ENCODE data around the gene TTC33. TPM values are rescaled to one million over a fixed set of nuclear protein-coding genes. Genes with fewer than 3 reads are reported as not detected.

Gene TTC33
- total RNA-seq, 1 experiment from 2014 or later = 12.6 TPM

DNA sequence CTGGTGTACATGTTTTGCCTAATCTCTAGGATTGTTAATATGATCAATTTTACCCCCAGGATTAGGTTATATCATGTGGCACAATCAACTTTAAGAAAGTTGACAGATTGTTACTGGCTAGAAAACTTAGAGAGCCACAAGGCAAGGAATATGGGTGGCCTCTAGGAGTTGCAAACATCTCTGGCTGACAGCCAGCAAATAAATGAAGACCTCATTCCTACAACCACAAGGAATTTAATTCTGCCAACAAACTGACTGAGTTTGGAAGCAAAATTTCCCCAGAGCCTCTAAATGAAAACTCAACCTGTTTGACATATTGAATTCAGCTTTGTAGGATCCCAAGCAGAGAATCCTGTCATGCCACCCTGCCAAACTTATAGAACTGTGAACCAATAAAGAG is 272.4 kb downstream of the TTC33 start:
- DNase-seq (ENCODE audit: low read depth, low spot score) = no peak
- Histone ChIP-seq H3K9me3 (ENCODE audit: control insufficient read depth, insufficient read depth, low read depth, low read length) (no peaks in the 10 kb centered on the region), H3K36me3 (ENCODE audit: control insufficient read depth, insufficient read depth, low read length) (no peaks in the 10 kb centered on the region), H3K27ac (ENCODE audit: low read length) (no peak overlapping the region), H3K27me3 (ENCODE audit: control insufficient read depth, insufficient read depth, low read length) (no peaks in the 10 kb centered on the region), H3K4me1 (ENCODE audit: control insufficient read depth, insufficient read depth, low read length) (no peaks in the 10 kb centered on the region; the same call in 1 of the 2 replicates), H3K4me3 (ENCODE audit: low read depth in 2 of 2, low read length in 2 of 2) (no peak overlapping the region)
- POLR2A ChIA-PET = no interaction called here
- no peak for ATAC-seq
- BruUV-seq (replicated peaks) = no TSS peak
- TF ChIP-seq TCF7L2 (IDR thresholded peaks at IDR 0.05; ENCODE audit: low read depth, low read length) = no peak
- TF ChIP-seq, protein P1, sequence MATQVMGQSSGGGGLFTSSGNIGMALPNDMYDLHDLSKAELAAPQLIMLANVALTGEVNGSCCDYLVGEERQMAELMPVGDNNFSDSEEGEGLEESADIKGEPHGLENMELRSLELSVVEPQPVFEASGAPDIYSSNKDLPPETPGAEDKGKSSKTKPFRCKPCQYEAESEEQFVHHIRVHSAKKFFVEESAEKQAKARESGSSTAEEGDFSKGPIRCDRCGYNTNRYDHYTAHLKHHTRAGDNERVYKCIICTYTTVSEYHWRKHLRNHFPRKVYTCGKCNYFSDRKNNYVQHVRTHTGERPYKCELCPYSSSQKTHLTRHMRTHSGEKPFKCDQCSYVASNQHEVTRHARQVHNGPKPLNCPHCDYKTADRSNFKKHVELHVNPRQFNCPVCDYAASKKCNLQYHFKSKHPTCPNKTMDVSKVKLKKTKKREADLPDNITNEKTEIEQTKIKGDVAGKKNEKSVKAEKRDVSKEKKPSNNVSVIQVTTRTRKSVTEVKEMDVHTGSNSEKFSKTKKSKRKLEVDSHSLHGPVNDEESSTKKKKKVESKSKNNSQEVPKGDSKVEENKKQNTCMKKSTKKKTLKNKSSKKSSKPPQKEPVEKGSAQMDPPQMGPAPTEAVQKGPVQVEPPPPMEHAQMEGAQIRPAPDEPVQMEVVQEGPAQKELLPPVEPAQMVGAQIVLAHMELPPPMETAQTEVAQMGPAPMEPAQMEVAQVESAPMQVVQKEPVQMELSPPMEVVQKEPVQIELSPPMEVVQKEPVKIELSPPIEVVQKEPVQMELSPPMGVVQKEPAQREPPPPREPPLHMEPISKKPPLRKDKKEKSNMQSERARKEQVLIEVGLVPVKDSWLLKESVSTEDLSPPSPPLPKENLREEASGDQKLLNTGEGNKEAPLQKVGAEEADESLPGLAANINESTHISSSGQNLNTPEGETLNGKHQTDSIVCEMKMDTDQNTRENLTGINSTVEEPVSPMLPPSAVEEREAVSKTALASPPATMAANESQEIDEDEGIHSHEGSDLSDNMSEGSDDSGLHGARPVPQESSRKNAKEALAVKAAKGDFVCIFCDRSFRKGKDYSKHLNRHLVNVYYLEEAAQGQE (IDR thresholded peaks at IDR 0.05; ENCODE audit: insufficient read depth in 1 of 2, low read depth in 2 of 2, low read length in 1 of 2) = no peak
- TF ChIP-seq CTCF (IDR thresholded peaks at IDR 0.05) = no peak
- TF ChIP-seq POLR2AphosphoS5 (IDR thresholded peaks at IDR 0.05; ENCODE audit: low read depth, low read length) = no peak
- no peak for TF ChIP-seq SIN3A (IDR thresholded peaks at IDR 0.05; ENCODE audit: borderline replicate concordance, insufficient read depth, low read depth, low read length)
- intact Hi-C loops (cut with micrococcal nuclease; ENCODE audit: unreplicated experiment) (no loop called here), in situ Hi-C loops (cut with HindIII; ENCODE audit: low pct_unique_long_range_greater_than_20kb, low sequenced_read_pairs) (no loop called here)
- CTCF ChIA-PET = no interaction called here

GRCh38 chr5:40481241-40481640 is 274.5 kb downstream of the TTC33 start:
- CTCF ChIA-PET = no interaction called here
- ATAC-seq (no peak), DNase-seq (ENCODE audit: low read depth, low spot score) (no peak)
- BruUV-seq (replicated peaks) = no TSS peak
- peaks cover 3% of the 10 kb centered on the region for H3K4me1 ChIP-seq (ENCODE audit: control insufficient read depth, insufficient read depth, low read length)
- no peaks in the 10 kb centered on the region for H3K27me3 ChIP-seq (ENCODE audit: control insufficient read depth, insufficient read depth, low read length)
- TF ChIP-seq, protein P1 (IDR thresholded peaks at IDR 0.05; ENCODE audit: insufficient read depth in 1 of 2, low read depth in 2 of 2, low read length in 1 of 2) = no peak
- TF ChIP-seq POLR2AphosphoS5 (IDR thresholded peaks at IDR 0.05; ENCODE audit: low read depth, low read length) = no peak
- no peak for TF ChIP-seq SIN3A (IDR thresholded peaks at IDR 0.05; ENCODE audit: borderline replicate concordance, insufficient read depth, low read depth, low read length)
- no peak for TF ChIP-seq CTCF (IDR thresholded peaks at IDR 0.05)
- no peak for TF ChIP-seq TCF7L2 (IDR thresholded peaks at IDR 0.05; ENCODE audit: low read depth, low read length)
- POLR2A ChIA-PET = no interaction called here
- intact Hi-C loops (cut with micrococcal nuclease; ENCODE audit: unreplicated experiment) = no loop called here
- in situ Hi-C loops (cut with HindIII; ENCODE audit: low pct_unique_long_range_greater_than_20kb, low sequenced_read_pairs) = no loop called here
- H3K4me3 ChIP-seq (ENCODE audit: low read depth in 2 of 2, low read length in 2 of 2) = no peak overlapping the region
- no peaks in the 10 kb centered on the region for H3K9me3 ChIP-seq (ENCODE audit: control insufficient read depth, insufficient read depth, low read depth, low read length)
- no peaks in the 10 kb centered on the region for H3K36me3 ChIP-seq (ENCODE audit: control insufficient read depth, insufficient read depth, low read length)
- H3K27ac ChIP-seq (ENCODE audit: low read length) = no peak overlapping the region
